CD4-positive, CD25-positive, alpha-beta regulatory T cell (primary cell): ENCODE measurements around the gene TIAM2. TPM values are rescaled to one million over a fixed set of nuclear protein-coding genes. Genes with fewer than 3 reads are reported as not detected.
A peak's percentile ranks its signal among the peaks of the same experiment; 100 is the strongest.

Source experiments
- ATAC-seq, 2 donors: fragments of 150-1000 bp; cut with Tn5 transposase; one replicate each; pipeline ENCODE4 v1.10.0; 2021; ENCODE audit warnings: low read depth in 2 of 2, moderate number of reproducible peaks in 2 of 2, moderate library complexity in 1 of 2
- DNase-seq, 3 donors: peaks; one replicate each; pipeline versions ENCODE4 v3.0.0 to v3.0.0-alpha.2; 2012 to 2022; ENCODE audit warnings: mixed read lengths in 1 of 3
- H3K27ac ChIP-seq: one replicate; pipeline ENCODE4 v1.7.0; 2013; ENCODE audit warnings: mild to moderate bottlenecking, low read length; ENCODE audit not compliant: insufficient read depth, poor library complexity, severe bottlenecking
- H3K27me3 ChIP-seq: one replicate; pipeline ENCODE4 v1.7.0; 2013; ENCODE audit warnings: low read length; ENCODE audit not compliant: control insufficient read depth, insufficient read depth
- H3K36me3 ChIP-seq: one replicate; pipeline ENCODE4 v1.7.0; 2013; ENCODE audit warnings: mild to moderate bottlenecking, low read length, moderate library complexity; ENCODE audit not compliant: control insufficient read depth, insufficient read depth
- H3K4me1 ChIP-seq: 2 replicates; pipeline ENCODE4 v1.7.0; 2013; ENCODE audit warnings: mild to moderate bottlenecking, low read length; ENCODE audit not compliant: insufficient read depth, control insufficient read depth, poor library complexity, severe bottlenecking
- H3K4me3 ChIP-seq: one replicate; pipeline ENCODE4 v1.7.0; 2013; ENCODE audit warnings: low read depth, mild to moderate bottlenecking, low read length, moderate library complexity
- H3K9me3 ChIP-seq, 2 experiments: 1 replicate in 1 of 2; 2 replicates in 1 of 2; pipeline ENCODE4 v1.7.0; 2013; ENCODE audit warnings: low read length in 2 of 2, mild to moderate bottlenecking in 1 of 2, moderate library complexity in 1 of 2; ENCODE audit not compliant: control insufficient read depth in 2 of 2
- H3K27ac Mint-ChIP-seq, 3 donors: one replicate each; pipeline ENCODE4 v1.8.0; 2020 to 2022; ENCODE audit warnings: mild to moderate bottlenecking in 3 of 3, mixed read lengths in 3 of 3, moderate library complexity in 2 of 3
- H3K27me3 Mint-ChIP-seq: one replicate; pipeline ENCODE4 v1.8.0; 2022; ENCODE audit warnings: mild to moderate bottlenecking, mixed read lengths
- H3K36me3 Mint-ChIP-seq: one replicate; pipeline ENCODE4 v1.8.0; 2020; ENCODE audit warnings: mixed read lengths
- H3K4me1 Mint-ChIP-seq, 4 donors: one replicate each; pipeline ENCODE4 v1.8.0; 2020 to 2022; ENCODE audit warnings: mixed read lengths in 4 of 4, mild to moderate bottlenecking in 1 of 4
- H3K4me3 Mint-ChIP-seq, 4 donors: one replicate each; pipeline ENCODE4 v1.8.0; 2020 to 2022; ENCODE audit warnings: mild to moderate bottlenecking in 4 of 4, mixed read lengths in 4 of 4, moderate library complexity in 3 of 4
- H3K9me3 Mint-ChIP-seq, 7 donors: one replicate each; pipeline ENCODE4 v1.8.0; 2020 to 2022; ENCODE audit warnings: mixed read lengths in 7 of 7, mild to moderate bottlenecking in 3 of 7, moderate library complexity in 2 of 7
- polyA plus RNA-seq, 4 donors: library from polyadenylated mRNA; unstranded; fragments of 300-500 nt; fragmentation: Illumina TruSeq; gene quantifications; one replicate each; pipeline ENCODE4 v1.2.3, GENCODE V29; 2021
- total RNA-seq: library from RNA; stranded (reverse); gene quantifications from one replicate; pipeline ENCODE4 v1.2.3, GENCODE V29; 2022

The TIAM2 gene
- total and polyA plus RNA-seq, 5 donors from 2014 or later, result 0.66 to 5.9 (median 1.3) TPM

DNA sequence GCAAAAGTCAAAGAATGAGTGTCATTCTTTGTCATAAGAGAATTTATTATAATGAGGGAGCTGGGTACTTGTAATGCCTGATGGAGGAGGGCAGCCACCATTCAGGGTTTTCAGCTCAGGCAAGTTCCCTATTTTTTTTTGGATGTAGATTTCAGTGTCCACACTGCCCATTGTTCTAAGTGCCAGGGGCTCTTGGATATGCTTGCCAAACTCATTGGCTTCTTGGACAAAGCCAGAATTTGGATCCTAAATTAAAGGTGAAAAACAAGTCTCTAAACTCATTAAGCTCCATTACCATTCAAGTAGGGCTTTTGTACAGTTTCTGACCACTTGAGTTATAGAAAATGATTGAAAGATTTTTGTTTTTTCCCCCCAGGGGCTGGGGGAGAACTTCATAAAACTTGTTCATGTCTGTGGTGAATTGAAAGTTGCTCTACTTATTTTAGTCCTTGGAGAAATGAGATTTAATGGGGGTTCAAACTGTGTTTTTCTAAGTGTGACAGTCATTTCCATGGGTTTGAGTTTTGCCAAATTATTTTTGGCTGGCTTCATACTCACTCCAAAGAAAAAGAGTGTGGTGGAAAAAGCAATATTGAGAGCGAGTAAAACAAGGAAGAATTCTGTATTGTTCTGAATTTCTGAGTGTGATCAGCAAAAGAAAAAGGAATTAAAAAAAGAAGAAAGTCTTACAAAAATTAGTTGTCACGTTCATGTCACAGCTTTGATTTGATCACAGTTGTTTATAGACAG is 46.0 kb downstream of the TIAM2 start:
- Histone ChIP-seq H3K4me1 (no peaks in the 10 kb centered on the region), H3K36me3 (no peaks in the 10 kb centered on the region), H3K27me3 (no peaks in the 10 kb centered on the region), H3K9me3 (no peaks in the 10 kb centered on the region), H3K4me3 (no peak overlapping the region), H3K27ac (no peak overlapping the region)
- ATAC-seq (no peak), DNase-seq (no peak)
- Mint-ChIP-seq H3K4me1 (no peaks in the 10 kb centered on the region), H3K27me3 (no peaks in the 10 kb centered on the region), H3K9me3 (peaks cover 0 to 2% (median 0%) of the 10 kb centered on the region in 7 donors), H3K27ac (no peak overlapping the region), H3K4me3 (no peak overlapping the region), H3K36me3 (no peaks in the 10 kb centered on the region)

- H3K9me3 ChIP-seq, result no peaks in the 10 kb centered on the region
- no peak overlapping the region for H3K4me3 Mint-ChIP-seq
- no peaks in the 10 kb centered on the region for H3K4me1 ChIP-seq
- no peak overlapping the region for H3K27ac Mint-ChIP-seq
- peaks cover 0 to 2% (median 0%) of the 10 kb centered on the region in 7 donors for H3K9me3 Mint-ChIP-seq
- no peaks in the 10 kb centered on the region for H3K27me3 Mint-ChIP-seq
- no peaks in the 10 kb centered on the region for H3K4me1 Mint-ChIP-seq
- H3K36me3 Mint-ChIP-seq, result no peaks in the 10 kb centered on the region
- no peaks in the 10 kb centered on the region for H3K27me3 ChIP-seq
- no peak for DNase-seq
- ATAC-seq, result no peak
- H3K36me3 ChIP-seq, result no peaks in the 10 kb centered on the region
- H3K27ac ChIP-seq, result no peak overlapping the region
- H3K4me3 ChIP-seq, result no peak overlapping the region
Observed at GRCh38 chr6:155041741-155042279, 46.7 kb downstream of the TIAM2 start.

- Mint-ChIP-seq H3K4me3 (no peak overlapping the region), H3K9me3 (peaks cover 0 to 2% (median 0%) of the 10 kb centered on the region in 7 donors), H3K27me3 (no peaks in the 10 kb centered on the region), H3K36me3 (no peaks in the 10 kb centered on the region), H3K27ac (no peak overlapping the region), H3K4me1 (no peaks in the 10 kb centered on the region)
- ATAC-seq (no peak), DNase-seq (no peak)
- Histone ChIP-seq H3K27ac (no peak overlapping the region), H3K4me1 (no peaks in the 10 kb centered on the region), H3K36me3 (no peaks in the 10 kb centered on the region), H3K9me3 (no peaks in the 10 kb centered on the region), H3K4me3 (no peak overlapping the region), H3K27me3 (no peaks in the 10 kb centered on the region)
Observed at GRCh38 chr6:155042983-155043382, 47.9 kb downstream of the TIAM2 start.

GRCh38 chr6:155045561-155046404 is 50.7 kb downstream of the TIAM2 start:
- Histone ChIP-seq H3K27ac (no peak overlapping the region), H3K9me3 (no peaks in the 10 kb centered on the region), H3K27me3 (no peaks in the 10 kb centered on the region), H3K4me1 (no peaks in the 10 kb centered on the region), H3K36me3 (no peaks in the 10 kb centered on the region), H3K4me3 (no peak overlapping the region)
- no peaks in the 10 kb centered on the region for H3K27me3 Mint-ChIP-seq
- peaks cover 0 to 2% (median 0%) of the 10 kb centered on the region in 7 donors for H3K9me3 Mint-ChIP-seq
- H3K4me1 Mint-ChIP-seq, result peaks cover 0 to 10% (median 3%) of the 10 kb centered on the region in 4 donors
- H3K27ac Mint-ChIP-seq, result no peak overlapping the region
- H3K36me3 Mint-ChIP-seq, result no peaks in the 10 kb centered on the region
- H3K4me3 Mint-ChIP-seq, result no peak overlapping the region
- DNase-seq (no peak), ATAC-seq (no peak)

GRCh38 chr6:155047523-155047922 is 52.4 kb downstream of the TIAM2 start:
- Histone ChIP-seq H3K4me1 (no peaks in the 10 kb centered on the region), H3K27ac (no peak overlapping the region), H3K9me3 (no peaks in the 10 kb centered on the region), H3K36me3 (no peaks in the 10 kb centered on the region), H3K4me3 (no peak overlapping the region), H3K27me3 (no peaks in the 10 kb centered on the region)
- ATAC-seq (no peak), DNase-seq (no peak)
- Mint-ChIP-seq H3K9me3 (peaks cover 0 to 2% (median 0%) of the 10 kb centered on the region in 7 donors), H3K27me3 (no peaks in the 10 kb centered on the region), H3K4me3 (no peak overlapping the region), H3K4me1 (peaks cover 0 to 13% (median 6%) of the 10 kb centered on the region in 4 donors), H3K27ac (no peak overlapping the region), H3K36me3 (no peaks in the 10 kb centered on the region)

DNA sequence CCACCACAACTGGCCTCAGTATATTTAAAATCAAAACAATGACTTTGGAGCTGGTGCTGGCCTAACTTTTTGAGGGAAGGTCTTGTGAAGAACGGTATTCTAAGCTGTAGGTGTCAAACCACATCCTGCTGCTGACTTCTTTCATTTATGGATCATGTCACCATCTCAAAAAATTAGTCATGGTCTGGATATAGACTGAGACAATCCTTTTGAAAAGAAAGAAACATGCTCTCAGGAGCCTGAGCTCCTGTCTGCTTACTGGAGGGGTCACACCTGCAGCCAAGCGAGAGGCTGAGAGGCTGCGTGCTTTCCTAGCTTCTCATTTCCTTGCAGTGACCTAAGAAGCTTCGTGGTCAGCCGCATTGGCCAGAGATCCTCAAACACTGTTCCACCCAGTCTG is 55.2 kb downstream of the TIAM2 start:
- no peak overlapping the region for H3K4me3 Mint-ChIP-seq
- no peaks in the 10 kb centered on the region for H3K36me3 Mint-ChIP-seq
- no peaks in the 10 kb centered on the region for H3K27me3 Mint-ChIP-seq
- Histone ChIP-seq H3K4me3 (no peak overlapping the region), H3K9me3 (no peaks in the 10 kb centered on the region), H3K27me3 (no peaks in the 10 kb centered on the region), H3K4me1 (no peaks in the 10 kb centered on the region), H3K36me3 (no peaks in the 10 kb centered on the region), H3K27ac (no peak overlapping the region)
- H3K4me1 Mint-ChIP-seq, result peaks cover 3 to 13% (median 7%) of the 10 kb centered on the region in 4 donors
- peaks cover 0 to 2% (median 0%) of the 10 kb centered on the region in 7 donors for H3K9me3 Mint-ChIP-seq
- DNase-seq (peak in 2 of 3 donors; percentile 2 to 77), ATAC-seq (peak; percentile 52 to 80)
- H3K27ac Mint-ChIP-seq, result peak overlapping the region in 1 of 3 donors; percentile 83

- Histone ChIP-seq H3K4me3 (no peak overlapping the region), H3K9me3 (no peaks in the 10 kb centered on the region), H3K27me3 (no peaks in the 10 kb centered on the region), H3K27ac (no peak overlapping the region), H3K4me1 (no peaks in the 10 kb centered on the region), H3K36me3 (no peaks in the 10 kb centered on the region)
- no peak overlapping the region for H3K27ac Mint-ChIP-seq
- H3K27me3 Mint-ChIP-seq, result no peaks in the 10 kb centered on the region
- ATAC-seq (no peak), DNase-seq (no peak)
- H3K4me3 Mint-ChIP-seq, result no peak overlapping the region
- peaks cover 0 to 2% (median 0%) of the 10 kb centered on the region in 7 donors for H3K9me3 Mint-ChIP-seq
- peaks cover 3 to 10% (median 7%) of the 10 kb centered on the region in 4 donors for H3K4me1 Mint-ChIP-seq
- H3K36me3 Mint-ChIP-seq, result no peaks in the 10 kb centered on the region
Observed at GRCh38 chr6:155054491-155055250, 59.6 kb downstream of the TIAM2 start.
